Right lobe of liver (tissue), 4 donors: Measurements from ENCODE around the gene PDE4DIP.

Experiments
- POLR2A ChIP-seq: fragments of 450-650 bp; IDR thresholded peaks from one replicate; pipeline ENCODE4 v1.6.1; 2017; ENCODE audit warnings: antibody characterized with exemption, mild to moderate bottlenecking
- TF ChIP-seq, protein P1 (sequence below), 4 donors: fragments of 200-600 bp in 3 of 4; fragments of 450-650 bp in 1 of 4; IDR thresholded peaks; one replicate each; pipeline versions ENCODE4 v1.5.1 to v1.8.0; 2016 to 2022; ENCODE audit warnings: antibody characterized with exemption in 4 of 4, mild to moderate bottlenecking in 2 of 4
- donor health status: DM: no; HTN: no; CAD: no.
- donor health status: DM: no; HTN: no; CAD: no.
- donor health status: DM: no; HTN: yes; CAD: no.

- peak; percentile 53 for TF ChIP-seq POLR2A
- TF ChIP-seq, protein P1, sequence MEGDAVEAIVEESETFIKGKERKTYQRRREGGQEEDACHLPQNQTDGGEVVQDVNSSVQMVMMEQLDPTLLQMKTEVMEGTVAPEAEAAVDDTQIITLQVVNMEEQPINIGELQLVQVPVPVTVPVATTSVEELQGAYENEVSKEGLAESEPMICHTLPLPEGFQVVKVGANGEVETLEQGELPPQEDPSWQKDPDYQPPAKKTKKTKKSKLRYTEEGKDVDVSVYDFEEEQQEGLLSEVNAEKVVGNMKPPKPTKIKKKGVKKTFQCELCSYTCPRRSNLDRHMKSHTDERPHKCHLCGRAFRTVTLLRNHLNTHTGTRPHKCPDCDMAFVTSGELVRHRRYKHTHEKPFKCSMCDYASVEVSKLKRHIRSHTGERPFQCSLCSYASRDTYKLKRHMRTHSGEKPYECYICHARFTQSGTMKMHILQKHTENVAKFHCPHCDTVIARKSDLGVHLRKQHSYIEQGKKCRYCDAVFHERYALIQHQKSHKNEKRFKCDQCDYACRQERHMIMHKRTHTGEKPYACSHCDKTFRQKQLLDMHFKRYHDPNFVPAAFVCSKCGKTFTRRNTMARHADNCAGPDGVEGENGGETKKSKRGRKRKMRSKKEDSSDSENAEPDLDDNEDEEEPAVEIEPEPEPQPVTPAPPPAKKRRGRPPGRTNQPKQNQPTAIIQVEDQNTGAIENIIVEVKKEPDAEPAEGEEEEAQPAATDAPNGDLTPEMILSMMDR (IDR thresholded peaks at IDR 0.05): peak in 1 of 4 donors; percentile 17
Measured at GRCh38 chr1:148951336-148952227, 107.4 kb downstream of the PDE4DIP start.
